ENCODE results near the gene CLDN9. TPM values are rescaled to one million over a fixed set of nuclear protein-coding genes. Genes with fewer than 3 reads are reported as not detected.

Gene CLDN9
- total RNA-seq, 1 donor from 2014 or later, result not detected

GRCh38 chr16:3004319-3004718 lies 8.4 kb upstream of the CLDN9 start:
- Mint-ChIP-seq H3K9me3 (no peaks in the 10 kb centered on the region), H3K36me3 (ENCODE audit: low read depth) (no peaks in the 10 kb centered on the region), H3K27ac (no peak overlapping the region), H3K27me3 (peaks cover 8% of the 10 kb centered on the region), H3K4me3 (peak overlapping the region; percentile 65), H3K4me1 (peaks cover 29% of the 10 kb centered on the region)
- intact Hi-C loops (cut with micrococcal nuclease), result loop anchor here (1.0 kb wide), 3 partner anchors 16 to 21 kb away; partner anchors contain the start of genes THOC6 and TNFRSF12A
- CTCF ChIA-PET, result interaction anchor here (0.6 to 2.7 kb wide), 17 partner anchors 8 to 879 kb away, joined by 3 to 62 read pairs (median 6); partner anchors contain the start of genes FLYWCH2, HCFC1R1, THOC6 and TNFRSF12A
- POLR2A ChIA-PET, result interaction anchor here (0.5 to 5.4 kb wide), 11 partner anchors 16 to 191 kb away, joined by 3 to 40 read pairs (median 4); partner anchors contain the start of genes HCFC1R1, PKMYT1, THOC6 and TNFRSF12A
- ATAC-seq (ENCODE audit: low read depth) (no peak), DNase-seq (no peak)
- TF ChIP-seq, protein P1, sequence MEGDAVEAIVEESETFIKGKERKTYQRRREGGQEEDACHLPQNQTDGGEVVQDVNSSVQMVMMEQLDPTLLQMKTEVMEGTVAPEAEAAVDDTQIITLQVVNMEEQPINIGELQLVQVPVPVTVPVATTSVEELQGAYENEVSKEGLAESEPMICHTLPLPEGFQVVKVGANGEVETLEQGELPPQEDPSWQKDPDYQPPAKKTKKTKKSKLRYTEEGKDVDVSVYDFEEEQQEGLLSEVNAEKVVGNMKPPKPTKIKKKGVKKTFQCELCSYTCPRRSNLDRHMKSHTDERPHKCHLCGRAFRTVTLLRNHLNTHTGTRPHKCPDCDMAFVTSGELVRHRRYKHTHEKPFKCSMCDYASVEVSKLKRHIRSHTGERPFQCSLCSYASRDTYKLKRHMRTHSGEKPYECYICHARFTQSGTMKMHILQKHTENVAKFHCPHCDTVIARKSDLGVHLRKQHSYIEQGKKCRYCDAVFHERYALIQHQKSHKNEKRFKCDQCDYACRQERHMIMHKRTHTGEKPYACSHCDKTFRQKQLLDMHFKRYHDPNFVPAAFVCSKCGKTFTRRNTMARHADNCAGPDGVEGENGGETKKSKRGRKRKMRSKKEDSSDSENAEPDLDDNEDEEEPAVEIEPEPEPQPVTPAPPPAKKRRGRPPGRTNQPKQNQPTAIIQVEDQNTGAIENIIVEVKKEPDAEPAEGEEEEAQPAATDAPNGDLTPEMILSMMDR (IDR thresholded peaks at IDR 0.05), result no peak

DNA sequence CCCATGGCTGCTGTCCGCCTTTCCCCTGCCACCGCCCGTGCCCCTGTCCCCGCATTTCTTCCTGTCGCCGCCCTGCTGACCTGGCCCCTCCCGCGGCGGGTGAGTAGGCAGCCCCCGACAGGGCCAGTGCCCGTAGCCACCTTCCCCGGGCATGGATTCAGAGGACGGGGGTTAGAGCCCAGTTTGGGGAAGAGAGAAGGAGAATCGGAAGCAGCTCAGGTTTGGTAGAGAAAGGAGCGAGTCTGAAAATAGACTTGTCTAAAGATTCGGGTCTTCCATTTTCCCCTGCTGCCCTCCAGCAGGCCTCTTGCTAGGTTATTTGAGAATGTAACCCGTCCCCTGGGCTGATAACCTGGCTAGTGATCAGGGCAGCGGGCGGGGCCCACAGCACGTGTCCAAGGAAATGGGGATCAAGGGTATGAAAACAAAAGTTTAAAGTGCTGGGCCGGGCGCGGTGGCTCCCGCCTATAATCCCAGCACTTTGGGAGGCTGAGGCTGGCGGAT lies 7.9 kb upstream of the CLDN9 start:
- ChIA-PET CTCF (interaction anchor here (2.2 to 2.7 kb wide), 3 partner anchors 24 to 125 kb away, joined by 14 to 62 read pairs (median 38); no protein-coding TSS in a partner anchor), POLR2A (interaction anchor here (0.6 to 5.4 kb wide), 3 partner anchors 18 to 1284 kb away, joined by 3 to 40 read pairs (median 3); partner anchors contain the start of genes HCFC1R1 and THOC6)
- ATAC-seq (ENCODE audit: low read depth), result no peak
- no peaks in the 10 kb centered on the region for H3K9me3 Mint-ChIP-seq
- H3K27me3 Mint-ChIP-seq, result peaks cover 8% of the 10 kb centered on the region
- peak overlapping the region; percentile 65 for H3K4me3 Mint-ChIP-seq
- H3K27ac Mint-ChIP-seq, result no peak overlapping the region
- no peak for DNase-seq
- intact Hi-C loops (cut with micrococcal nuclease), result loop anchor here (1.0 kb wide), 3 partner anchors 15 to 22 kb away; partner anchors contain the start of genes THOC6 and TNFRSF12A
- TF ChIP-seq, protein P1 (IDR thresholded peaks at IDR 0.05), result no peak
- no peaks in the 10 kb centered on the region for H3K36me3 Mint-ChIP-seq (ENCODE audit: low read depth)
- H3K4me1 Mint-ChIP-seq, result peaks cover 29% of the 10 kb centered on the region

DNA sequence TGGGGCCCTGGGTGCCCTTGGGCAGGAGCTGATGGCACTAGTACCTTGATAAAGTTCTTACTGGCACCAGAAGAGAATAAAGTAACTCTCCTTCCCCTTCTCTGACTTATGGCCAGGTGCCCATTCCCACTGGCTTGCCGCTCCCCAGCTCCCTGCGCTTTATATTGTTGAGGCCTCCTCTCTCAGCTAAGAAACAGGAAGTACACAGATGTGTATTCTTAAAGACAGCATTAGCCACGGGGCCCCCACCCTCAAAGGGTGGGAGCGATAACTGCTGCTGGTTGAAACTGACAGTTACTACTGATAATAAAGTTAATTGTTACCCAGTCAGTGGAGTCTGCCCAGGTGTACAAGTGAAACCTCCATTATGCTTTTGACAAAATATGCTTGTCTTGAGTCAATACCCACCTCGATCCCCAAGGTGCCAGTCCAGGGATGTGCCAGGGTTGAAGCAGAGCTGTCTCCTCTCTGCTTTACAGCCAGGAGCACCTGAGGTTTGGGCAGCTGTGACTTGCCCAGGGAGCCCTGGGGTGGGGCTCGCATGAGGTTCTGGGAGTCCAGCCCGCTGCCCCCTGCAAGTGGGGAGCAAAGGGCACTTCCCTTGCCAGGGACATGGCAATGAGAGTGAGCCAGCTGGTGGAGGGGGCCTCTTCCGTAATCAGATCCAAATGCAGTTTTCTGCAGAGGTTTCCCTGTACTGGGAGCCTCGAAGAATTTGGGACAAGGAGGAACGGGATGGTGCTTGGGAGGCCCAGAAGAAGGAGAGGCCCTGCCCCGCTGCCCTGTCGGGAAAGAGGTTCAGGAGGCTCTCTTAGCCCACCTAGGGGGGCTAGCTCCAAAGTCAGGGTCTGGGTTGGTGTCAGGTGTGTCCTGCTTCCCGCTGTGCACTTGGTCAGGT lies 5.4 kb upstream of the CLDN9 start:
- ChIA-PET POLR2A (interaction anchor here (1.2 to 5.4 kb wide), 5 partner anchors 15 to 27 kb away, joined by 3 to 40 read pairs (median 4); partner anchors contain the start of genes HCFC1R1, PKMYT1 and THOC6), CTCF (interaction anchor here (0.7 to 2.7 kb wide), 3 partner anchors 15 to 21 kb away, joined by 3 to 16 read pairs (median 3); partner anchors contain the start of genes HCFC1R1 and THOC6)
- ATAC-seq (ENCODE audit: low read depth) (no peak), DNase-seq (no peak)
- intact Hi-C loops (cut with micrococcal nuclease), result no loop called here
- Mint-ChIP-seq H3K27ac (no peak overlapping the region), H3K36me3 (ENCODE audit: low read depth) (no peaks in the 10 kb centered on the region), H3K4me3 (peak overlapping the region; percentile 44), H3K9me3 (no peaks in the 10 kb centered on the region), H3K4me1 (peaks cover 29% of the 10 kb centered on the region), H3K27me3 (peaks cover 5% of the 10 kb centered on the region)
- TF ChIP-seq, protein P1 (IDR thresholded peaks at IDR 0.05), result no peak

DNA sequence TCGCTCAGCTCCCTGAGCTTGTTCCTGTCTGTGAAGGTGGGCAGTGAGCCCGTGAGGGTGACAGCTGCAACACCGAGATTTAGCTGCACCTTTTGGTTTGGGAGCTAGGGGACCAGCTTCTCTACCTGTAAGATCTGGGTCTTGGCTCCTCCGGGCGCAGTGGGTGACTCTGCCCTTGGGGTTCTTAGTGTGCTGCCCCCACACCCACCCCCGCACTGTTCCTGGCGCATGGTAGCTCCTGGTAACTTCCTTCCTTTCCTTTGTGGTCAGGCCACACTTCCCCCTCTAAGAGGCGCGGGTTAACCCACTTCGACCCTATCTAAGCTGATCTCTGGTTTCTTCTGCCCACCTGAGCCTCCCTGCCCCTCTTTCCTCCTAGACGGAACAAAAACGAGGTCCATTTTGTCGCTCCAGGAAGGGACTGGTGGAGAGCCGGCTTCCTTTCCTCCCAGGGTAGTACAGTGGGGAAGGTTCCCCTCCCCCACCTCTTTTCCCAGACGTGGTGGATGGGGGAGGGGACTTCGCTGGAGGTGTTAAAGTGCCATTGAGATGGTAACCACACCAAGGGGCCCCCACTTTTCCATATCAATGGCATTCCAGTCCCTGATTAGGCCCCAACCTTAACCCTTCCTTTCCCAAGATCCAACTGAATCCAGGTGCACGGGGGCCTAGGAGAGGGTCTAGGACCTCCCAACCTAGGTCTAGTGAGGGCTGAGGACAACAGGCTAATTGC lies 4.6 kb upstream of the CLDN9 start:
- DNase-seq (no peak), ATAC-seq (ENCODE audit: low read depth) (no peak)
- H3K9me3 Mint-ChIP-seq, result no peaks in the 10 kb centered on the region
- POLR2A ChIA-PET, result interaction anchor here (1.2 to 5.4 kb wide), 5 partner anchors 15 to 28 kb away, joined by 3 to 40 read pairs (median 4); partner anchors contain the start of genes HCFC1R1, PKMYT1 and THOC6
- peaks cover 11% of the 10 kb centered on the region for H3K27me3 Mint-ChIP-seq
- peaks cover 32% of the 10 kb centered on the region for H3K4me1 Mint-ChIP-seq
- H3K36me3 Mint-ChIP-seq (ENCODE audit: low read depth), result no peaks in the 10 kb centered on the region
- intact Hi-C loops (cut with micrococcal nuclease), result no loop called here
- H3K27ac Mint-ChIP-seq, result no peak overlapping the region
- TF ChIP-seq, protein P1 (IDR thresholded peaks at IDR 0.05), result no peak
- CTCF ChIA-PET, result interaction anchor here (0.7 to 2.7 kb wide), 3 partner anchors 14 to 20 kb away, joined by 3 to 16 read pairs (median 3); partner anchors contain the start of genes HCFC1R1 and THOC6
- H3K4me3 Mint-ChIP-seq, result no peak overlapping the region

Measured in activated B cell treated with CpG ODN at 0.5 μM for 24 hours (primary cell).